GM23248 (cell line): Measurements from ENCODE around the gene SPTSSA.

ENCODE experiments used
- EZH2 ChIP-seq: fragments of 200-600 bp; sonication (generic); IDR thresholded peaks from 2 replicates; pipeline ENCODE4 v1.6.1; 2018; ENCODE audit warnings: antibody characterized with exemption, mild to moderate bottlenecking; ENCODE audit not compliant: insufficient read depth, poor library complexity, severe bottlenecking
- EZH2phosphoT487 ChIP-seq: fragments of 200-600 bp; sonication (generic); IDR thresholded peaks from 2 replicates; pipeline ENCODE4 v1.6.1; 2018; ENCODE audit warnings: antibody characterized with exemption, moderate library complexity, mild to moderate bottlenecking, low read depth; ENCODE audit not compliant: insufficient read depth

GRCh38 chr14:34489324-34489723 lies 27.3 kb upstream of the SPTSSA start:
- no peak for TF ChIP-seq EZH2
- no peak for TF ChIP-seq EZH2phosphoT487
